HEK293 (cell line): ENCODE data around the gene DEPDC5.
A peak's percentile ranks its signal among the peaks of the same experiment; 100 is the strongest.

ENCODE experiments used
- BCL11B ChIP-seq: fragments of 450-650 bp; formaldehyde crosslinking; IDR thresholded peaks from 2 replicates; pipeline ENCODE4 v1.5.1; 2016; ENCODE audit warnings: low read depth, missing biosample characterization, missing genetic modification characterization
- GLI2 ChIP-seq: fragments of 450-650 bp; formaldehyde crosslinking; IDR thresholded peaks from 2 replicates; pipeline ENCODE4; 2017; ENCODE audit warnings: missing biosample characterization, missing genetic modification characterization, low read depth, borderline replicate concordance
- GLI4 ChIP-seq: fragments of 450-650 bp; formaldehyde crosslinking; IDR thresholded peaks from 2 replicates; pipeline ENCODE4 v1.5.1; 2016; ENCODE audit warnings: missing biosample characterization, missing genetic modification characterization
- KLF8 ChIP-seq: fragments of 450-650 bp; formaldehyde crosslinking; IDR thresholded peaks from 2 replicates; pipeline ENCODE4 v1.5.1; 2016; ENCODE audit warnings: missing biosample characterization, missing genetic modification characterization
- ZBTB1 ChIP-seq: fragments of 450-650 bp; formaldehyde crosslinking; IDR thresholded peaks from 2 replicates; pipeline ENCODE4 v1.5.1; 2016; ENCODE audit warnings: missing biosample characterization, missing genetic modification characterization
- ZBTB21 ChIP-seq: fragments of 450-650 bp; formaldehyde crosslinking; IDR thresholded peaks from 2 replicates; pipeline ENCODE4 v1.5.1; 2017; ENCODE audit warnings: missing biosample characterization, missing genetic modification characterization
- ZBTB7A ChIP-seq: fragments of 450-650 bp; formaldehyde crosslinking; IDR thresholded peaks from 2 replicates; pipeline ENCODE4 v1.5.1; 2016; ENCODE audit warnings: low read depth, missing biosample characterization, missing genetic modification characterization
- ZEB2 ChIP-seq: fragments of 450-650 bp; formaldehyde crosslinking; IDR thresholded peaks from 2 replicates; pipeline ENCODE4 v1.5.1; 2016; ENCODE audit warnings: missing biosample characterization, missing genetic modification characterization
- ZFHX2 ChIP-seq: fragments of 450-650 bp; formaldehyde crosslinking; conservative IDR thresholded peaks from 2 replicates; pipeline ENCODE4 v1.5.1; 2016; ENCODE audit warnings: missing biosample characterization, missing genetic modification characterization
- ZFP37 ChIP-seq: fragments of 450-650 bp; formaldehyde crosslinking; IDR thresholded peaks from 2 replicates; pipeline ENCODE4 v1.5.1; 2016; ENCODE audit warnings: missing biosample characterization, missing genetic modification characterization
- ZNF112 ChIP-seq: fragments of 450-650 bp; formaldehyde crosslinking; IDR thresholded peaks from 2 replicates; pipeline ENCODE4 v1.5.0; 2017; ENCODE audit warnings: missing biosample characterization, missing genetic modification characterization
- ZNF133 ChIP-seq: fragments of 450-650 bp; formaldehyde crosslinking; IDR thresholded peaks from 2 replicates; pipeline ENCODE4 v1.5.1; 2016; ENCODE audit warnings: missing biosample characterization, missing genetic modification characterization
- ZNF169 ChIP-seq: fragments of 450-650 bp; formaldehyde crosslinking; IDR thresholded peaks from 2 replicates; pipeline ENCODE4 v1.5.1; 2016; ENCODE audit warnings: missing biosample characterization, missing genetic modification characterization
- ZNF174 ChIP-seq: fragments of 450-650 bp; formaldehyde crosslinking; IDR thresholded peaks from 2 replicates; pipeline ENCODE4 v1.5.0; 2017; ENCODE audit warnings: missing biosample characterization, mild to moderate bottlenecking, missing genetic modification characterization
- ZNF19 ChIP-seq: fragments of 450-650 bp; formaldehyde crosslinking; IDR thresholded peaks from 2 replicates; pipeline ENCODE4; 2016; ENCODE audit warnings: missing biosample characterization, missing genetic modification characterization, low read depth
- ZNF221 ChIP-seq: fragments of 450-650 bp; formaldehyde crosslinking; IDR thresholded peaks from 2 replicates; pipeline ENCODE4 v1.5.1; 2017; ENCODE audit warnings: missing biosample characterization, missing genetic modification characterization, borderline replicate concordance
- ZNF24 ChIP-seq: fragments of 450-650 bp; formaldehyde crosslinking; IDR thresholded peaks from 2 replicates; pipeline ENCODE4 v1.5.1; 2016; ENCODE audit warnings: missing biosample characterization, missing genetic modification characterization
- ZNF26 ChIP-seq: fragments of 450-650 bp; formaldehyde crosslinking; IDR thresholded peaks from 2 replicates; pipeline ENCODE4 v1.5.1; 2016; ENCODE audit warnings: missing biosample characterization, missing genetic modification characterization
- ZNF324 ChIP-seq: fragments of 450-650 bp; formaldehyde crosslinking; IDR thresholded peaks from 2 replicates; pipeline ENCODE4 v1.5.1; 2016; ENCODE audit warnings: missing biosample characterization, missing genetic modification characterization
- ZNF335 ChIP-seq: fragments of 450-650 bp; formaldehyde crosslinking; conservative IDR thresholded peaks from 2 replicates; pipeline ENCODE4 v1.5.1; 2016; ENCODE audit warnings: missing biosample characterization, missing genetic modification characterization
- ZNF341 ChIP-seq: fragments of 450-650 bp; formaldehyde crosslinking; IDR thresholded peaks from 2 replicates; pipeline ENCODE4; 2016; ENCODE audit warnings: low read depth, missing biosample characterization, missing genetic modification characterization
- ZNF354C ChIP-seq: fragments of 450-650 bp; formaldehyde crosslinking; IDR thresholded peaks from 2 replicates; pipeline ENCODE4 v1.5.1; 2016; ENCODE audit warnings: missing biosample characterization, missing genetic modification characterization, low read depth, borderline replicate concordance
- ZNF423 ChIP-seq: fragments of 450-650 bp; formaldehyde crosslinking; IDR thresholded peaks from 2 replicates; pipeline ENCODE4 v1.5.1; 2016; ENCODE audit warnings: missing biosample characterization, missing genetic modification characterization
- ZNF501 ChIP-seq: fragments of 450-650 bp; formaldehyde crosslinking; IDR thresholded peaks from 2 replicates; pipeline ENCODE4 v1.5.1; 2016; ENCODE audit warnings: missing biosample characterization, missing genetic modification characterization
- ZNF510 ChIP-seq: fragments of 450-650 bp; formaldehyde crosslinking; IDR thresholded peaks from 2 replicates; pipeline ENCODE4 v1.5.1; 2018; ENCODE audit warnings: mild to moderate bottlenecking, missing genetic modification characterization, missing biosample characterization; ENCODE audit not compliant: insufficient replicate concordance
- ZNF561 ChIP-seq: fragments of 450-650 bp; IDR thresholded peaks from 2 replicates; pipeline ENCODE4 v1.5.1; 2018; ENCODE audit warnings: missing biosample characterization, missing genetic modification characterization, borderline replicate concordance
- ZNF623 ChIP-seq: fragments of 450-650 bp; formaldehyde crosslinking; IDR thresholded peaks from 2 replicates; pipeline ENCODE4 v1.5.1; 2016; ENCODE audit warnings: missing biosample characterization, missing genetic modification characterization
- ZNF701 ChIP-seq: fragments of 450-650 bp; formaldehyde crosslinking; IDR thresholded peaks from 2 replicates; pipeline ENCODE4 v1.5.1; 2016; ENCODE audit warnings: missing biosample characterization, missing genetic modification characterization
- TF ChIP-seq, protein P1 (sequence below): sonication (generic); formaldehyde crosslinking; IDR thresholded peaks from 2 replicates; pipeline ENCODE4 v1.8.1; 2022; ENCODE audit warnings: mild to moderate bottlenecking, moderate library complexity, missing genetic modification reagents
- TF ChIP-seq, protein P2 (sequence below): fragments of 450-650 bp; formaldehyde crosslinking; IDR thresholded peaks from 2 replicates; pipeline ENCODE4 v1.5.1; 2016; ENCODE audit warnings: missing biosample characterization, missing genetic modification characterization
- TF ChIP-seq, protein P3 (sequence below): fragments of 450-650 bp; formaldehyde crosslinking; IDR thresholded peaks from 2 replicates; pipeline ENCODE4 v1.5.1; 2017; ENCODE audit warnings: missing biosample characterization, missing genetic modification characterization
- TF ChIP-seq, protein P4 (sequence below): fragments of 450-650 bp; formaldehyde crosslinking; IDR thresholded peaks from 2 replicates; pipeline ENCODE4 v1.5.1; 2016; ENCODE audit warnings: missing biosample characterization, missing genetic modification characterization

Gene DEPDC5

GRCh38 chr22:31753634-31754501, at the start of gene DEPDC5 (continued):
- TF ChIP-seq ZNF26 (tag by site-specific recombination) (no peak), ZBTB21 (tag by site-specific recombination) (no peak), ZEB2 (tag by site-specific recombination) (peak; percentile 89), ZNF19 (tag by site-specific recombination) (no peak), ZNF423 (tag by site-specific recombination) (no peak), ZNF341 (tag by site-specific recombination) (peak; percentile 52), ZNF510 (tag by site-specific recombination) (no peak), ZNF133 (no peak), ZNF112 (tag by site-specific recombination) (no peak), ZNF701 (tag by site-specific recombination) (no peak), ZNF24 (peak; percentile 57), ZNF561 (peak; percentile 86; the same call in 1 of the 2 replicates), ZNF354C (no peak), ZNF174 (no peak), ZNF169 (tag by site-specific recombination) (no peak), KLF8 (tag by site-specific recombination) (peak; percentile 95), ZFHX2 (tag by site-specific recombination) (peak; percentile 97), ZBTB1 (0 out of 2 replicates have a peak, but pooled peaks have one; percentile 33), ZNF623 (no peak), ZNF221 (tag by site-specific recombination) (no peak), ZFP37 (peak; percentile 30; the same call in 1 of the 2 replicates), BCL11B (tag by site-specific recombination) (no peak), GLI2 (tag by site-specific recombination) (no peak), ZNF324 (tag by site-specific recombination) (peak; percentile 65; the same call in 1 of the 2 replicates), ZBTB7A (tag by site-specific recombination) (peak; percentile 15; the same call in 1 of the 2 replicates), ZNF501 (tag by site-specific recombination) (peak; percentile 8; the same call in 1 of the 2 replicates), ZNF335 (tag by site-specific recombination) (peak; percentile 3; the same call in 1 of the 2 replicates), GLI4 (no peak)
- TF ChIP-seq, protein P1, sequence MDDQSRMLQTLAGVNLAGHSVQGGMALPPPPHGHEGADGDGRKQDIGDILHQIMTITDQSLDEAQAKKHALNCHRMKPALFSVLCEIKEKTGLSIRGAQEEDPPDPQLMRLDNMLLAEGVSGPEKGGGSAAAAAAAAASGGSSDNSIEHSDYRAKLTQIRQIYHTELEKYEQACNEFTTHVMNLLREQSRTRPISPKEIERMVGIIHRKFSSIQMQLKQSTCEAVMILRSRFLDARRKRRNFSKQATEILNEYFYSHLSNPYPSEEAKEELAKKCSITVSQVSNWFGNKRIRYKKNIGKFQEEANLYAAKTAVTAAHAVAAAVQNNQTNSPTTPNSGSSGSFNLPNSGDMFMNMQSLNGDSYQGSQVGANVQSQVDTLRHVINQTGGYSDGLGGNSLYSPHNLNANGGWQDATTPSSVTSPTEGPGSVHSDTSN (CRISPR knock-in tag) = peak; percentile 65; the same call in 1 of the 2 replicates
- TF ChIP-seq, protein P2, sequence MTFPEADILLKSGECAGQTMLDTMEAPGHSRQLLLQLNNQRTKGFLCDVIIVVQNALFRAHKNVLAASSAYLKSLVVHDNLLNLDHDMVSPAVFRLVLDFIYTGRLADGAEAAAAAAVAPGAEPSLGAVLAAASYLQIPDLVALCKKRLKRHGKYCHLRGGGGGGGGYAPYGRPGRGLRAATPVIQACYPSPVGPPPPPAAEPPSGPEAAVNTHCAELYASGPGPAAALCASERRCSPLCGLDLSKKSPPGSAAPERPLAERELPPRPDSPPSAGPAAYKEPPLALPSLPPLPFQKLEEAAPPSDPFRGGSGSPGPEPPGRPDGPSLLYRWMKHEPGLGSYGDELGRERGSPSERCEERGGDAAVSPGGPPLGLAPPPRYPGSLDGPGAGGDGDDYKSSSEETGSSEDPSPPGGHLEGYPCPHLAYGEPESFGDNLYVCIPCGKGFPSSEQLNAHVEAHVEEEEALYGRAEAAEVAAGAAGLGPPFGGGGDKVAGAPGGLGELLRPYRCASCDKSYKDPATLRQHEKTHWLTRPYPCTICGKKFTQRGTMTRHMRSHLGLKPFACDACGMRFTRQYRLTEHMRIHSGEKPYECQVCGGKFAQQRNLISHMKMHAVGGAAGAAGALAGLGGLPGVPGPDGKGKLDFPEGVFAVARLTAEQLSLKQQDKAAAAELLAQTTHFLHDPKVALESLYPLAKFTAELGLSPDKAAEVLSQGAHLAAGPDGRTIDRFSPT = peak; percentile 36; the same call in 1 of the 2 replicates
- TF ChIP-seq, protein P3, sequence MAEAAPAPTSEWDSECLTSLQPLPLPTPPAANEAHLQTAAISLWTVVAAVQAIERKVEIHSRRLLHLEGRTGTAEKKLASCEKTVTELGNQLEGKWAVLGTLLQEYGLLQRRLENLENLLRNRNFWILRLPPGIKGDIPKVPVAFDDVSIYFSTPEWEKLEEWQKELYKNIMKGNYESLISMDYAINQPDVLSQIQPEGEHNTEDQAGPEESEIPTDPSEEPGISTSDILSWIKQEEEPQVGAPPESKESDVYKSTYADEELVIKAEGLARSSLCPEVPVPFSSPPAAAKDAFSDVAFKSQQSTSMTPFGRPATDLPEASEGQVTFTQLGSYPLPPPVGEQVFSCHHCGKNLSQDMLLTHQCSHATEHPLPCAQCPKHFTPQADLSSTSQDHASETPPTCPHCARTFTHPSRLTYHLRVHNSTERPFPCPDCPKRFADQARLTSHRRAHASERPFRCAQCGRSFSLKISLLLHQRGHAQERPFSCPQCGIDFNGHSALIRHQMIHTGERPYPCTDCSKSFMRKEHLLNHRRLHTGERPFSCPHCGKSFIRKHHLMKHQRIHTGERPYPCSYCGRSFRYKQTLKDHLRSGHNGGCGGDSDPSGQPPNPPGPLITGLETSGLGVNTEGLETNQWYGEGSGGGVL (tag by site-specific recombination) = peak; percentile 70
- TF ChIP-seq, protein P4, sequence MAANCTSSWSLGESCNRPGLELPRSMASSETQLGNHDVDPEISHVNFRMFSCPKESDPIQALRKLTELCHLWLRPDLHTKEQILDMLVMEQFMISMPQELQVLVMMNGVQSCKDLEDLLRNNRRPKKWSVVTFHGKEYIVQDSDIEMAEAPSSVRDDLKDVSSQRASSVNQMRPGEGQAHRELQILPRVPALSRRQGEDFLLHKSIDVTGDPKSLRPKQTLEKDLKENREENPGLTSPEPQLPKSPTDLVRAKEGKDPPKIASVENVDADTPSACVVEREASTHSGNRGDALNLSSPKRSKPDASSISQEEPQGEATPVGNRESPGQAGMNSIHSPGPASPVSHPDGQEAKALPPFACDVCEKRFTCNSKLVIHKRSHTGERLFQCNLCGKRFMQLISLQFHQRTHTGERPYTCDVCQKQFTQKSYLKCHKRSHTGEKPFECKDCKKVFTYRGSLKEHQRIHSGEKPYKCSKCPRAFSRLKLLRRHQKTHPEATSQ (tag by site-specific recombination) = 0 out of 2 replicates have a peak, but pooled peaks have one; percentile 43
